Activated gamma-delta T cell treated with anti-CD3 and anti-CD28 coated beads, Interleukin-2, amount 50 U/mL, for 16 hours (primary cell): Measurements from ENCODE around the gene DIDO1.

ENCODE experiments used
- DNase-seq: peaks from one replicate; pipeline ENCODE4 v3.0.0-alpha.2; 2020; ENCODE audit warnings: low read depth

The DIDO1 gene

GRCh38 chr20:62910777-62911497, 15.4 kb downstream of the DIDO1 start:
- no peak for DNase-seq

- no peak for DNase-seq
These were observed 16.0 kb downstream of the DIDO1 start for GRCh38 chr20:62910217-62910766.

- no peak for DNase-seq
These were observed 17.1 kb downstream of the DIDO1 start for GRCh38 chr20:62908971-62909791.

GRCh38 chr20:62907384-62908317, 18.7 kb downstream of the DIDO1 start:
- no peak for DNase-seq

- no peak for DNase-seq
These were observed 19.5 kb downstream of the DIDO1 start for GRCh38 chr20:62906647-62907375.

- DNase-seq = no peak
These were observed 20.1 kb downstream of the DIDO1 start for GRCh38 chr20:62906209-62906608.

- DNase-seq = no peak
These were observed 20.7 kb downstream of the DIDO1 start for GRCh38 chr20:62905536-62906117.

- no peak for DNase-seq
These were observed 23.2 kb downstream of the DIDO1 start for GRCh38 chr20:62902926-62903615.

- no peak for DNase-seq
These were observed 24.4 kb downstream of the DIDO1 start for GRCh38 chr20:62901891-62902290.

GRCh38 chr20:62900692-62901584, 25.4 kb downstream of the DIDO1 start:
- no peak for DNase-seq

- DNase-seq = peak; percentile 60
These were observed 26.1 kb downstream of the DIDO1 start for GRCh38 chr20:62900052-62900691.

- no peak for DNase-seq
These were observed 26.7 kb downstream of the DIDO1 start for GRCh38 chr20:62899633-62900051.

GRCh38 chr20:62898970-62899632, 27.2 kb downstream of the DIDO1 start:
- no peak for DNase-seq

GRCh38 chr20:62898093-62898964, 28.0 kb downstream of the DIDO1 start:
- no peak for DNase-seq

- no peak for DNase-seq
These were observed 28.6 kb downstream of the DIDO1 start for GRCh38 chr20:62897666-62898065.

- DNase-seq = no peak
These were observed 29.8 kb downstream of the DIDO1 start for GRCh38 chr20:62896526-62896925.

- no peak for DNase-seq
These were observed 30.8 kb downstream of the DIDO1 start for GRCh38 chr20:62895539-62895938.
